Measurements from ENCODE around the gene TPST2.

GRCh38 chr22:26482161-26482560 lies 107.8 kb downstream of the TPST2 start:
- TF ChIP-seq SP1 (IDR thresholded peaks at IDR 0.05) (no peak), FOXM1 (IDR thresholded peaks at IDR 0.05; ENCODE audit: borderline replicate concordance) (no peak), HDGF (IDR thresholded peaks at IDR 0.05; ENCODE audit: borderline replicate concordance) (no peak), SUZ12 (IDR thresholded peaks at IDR 0.05) (no peak), BHLHE40 (IDR thresholded peaks at IDR 0.05; ENCODE audit: borderline replicate concordance) (no peak), FOXK2 (IDR thresholded peaks at IDR 0.05) (no peak), PKNOX1 (IDR thresholded peaks at IDR 0.05) (no peak), ARNT (IDR thresholded peaks at IDR 0.05) (no peak), NFRKB (IDR thresholded peaks at IDR 0.05) (no peak), TARDBP (IDR thresholded peaks at IDR 0.05) (no peak), L3MBTL2 (conservative IDR thresholded peaks at IDR 0.05) (no peak), LEF1 (IDR thresholded peaks at IDR 0.05; ENCODE audit: borderline replicate concordance) (no peak), ELF4 (IDR thresholded peaks at IDR 0.05) (no peak)
